SH-SY5Y (cell line): ENCODE results near the gene GUCY1A2.

ENCODE experiments used
- GATA2 ChIP-seq: IDR thresholded peaks from 2 replicates; pipeline ENCODE4 v1.6.1; 2011; ENCODE audit warnings: mild to moderate bottlenecking, low read depth, low read length
- GATA3 ChIP-seq: IDR thresholded peaks from 2 replicates; pipeline ENCODE4 v1.6.1; 2011; ENCODE audit warnings: low read depth, mild to moderate bottlenecking, low read length, moderate library complexity

DNA sequence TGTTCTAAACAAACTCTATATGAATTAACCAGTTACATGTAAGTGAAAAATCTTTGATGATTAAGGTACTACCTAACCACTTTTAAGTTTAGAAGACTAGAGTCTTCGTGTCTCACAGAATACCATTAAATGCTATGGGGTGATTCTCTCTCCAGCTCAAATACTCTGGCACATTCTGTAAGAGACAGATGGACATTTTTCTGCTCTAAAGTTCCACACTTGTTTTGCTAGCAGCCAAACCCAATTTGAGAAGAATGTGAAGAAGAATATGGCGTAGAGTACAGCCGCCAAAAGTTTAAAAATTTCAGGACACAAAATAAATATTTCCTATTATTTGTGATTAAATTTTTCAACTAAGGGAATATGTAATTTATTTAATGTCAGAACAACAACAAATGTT, 339.1 kb downstream of the GUCY1A2 start:
- no peak for TF ChIP-seq GATA2
- no peak for TF ChIP-seq GATA3
